ENCODE measurements around the gene PEG3.

PEG3 gene

GRCh38 chr19:56806639-56807038 lies 33.9 kb downstream of the PEG3 start:
- no peak for DNase-seq

Data from NCI-H510A (cell line).